ENCODE measurements around the gene FIGNL1. TPM values are rescaled to one million over a fixed set of nuclear protein-coding genes. Genes with fewer than 3 reads are reported as not detected.

The FIGNL1 gene
- total RNA-seq, 2 donors from 2014 or later, result 28.0 to 38.2 TPM

DNA sequence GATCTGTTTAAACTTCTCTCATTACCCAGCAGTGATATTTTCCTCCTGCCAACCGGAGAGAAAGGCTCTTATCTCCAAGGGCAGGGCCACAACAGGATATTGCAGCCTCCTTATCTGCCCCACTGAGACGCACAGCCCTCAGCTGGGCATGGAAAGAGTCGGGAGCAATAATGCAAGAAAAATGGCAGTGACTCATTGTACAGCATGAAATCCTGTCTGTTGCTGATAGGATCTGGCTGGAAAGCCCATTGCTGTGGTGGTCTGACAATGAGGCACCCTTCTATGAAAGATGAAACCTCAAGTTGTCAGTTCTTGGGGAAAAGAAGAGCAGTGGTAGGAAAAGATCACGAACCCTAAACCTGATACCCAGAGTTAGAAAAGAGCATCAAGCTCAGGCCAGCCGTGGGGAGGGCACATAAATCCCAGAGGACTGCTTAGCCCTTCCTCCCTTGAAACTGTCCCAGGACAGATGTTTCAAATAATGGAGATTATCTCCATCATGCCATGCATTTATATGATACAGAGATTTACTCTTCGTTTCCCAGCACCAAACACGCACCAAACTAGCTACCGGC lies 47.0 kb upstream of the FIGNL1 start:
- peaks cover 5% of the 10 kb centered on the region for H3K4me1 ChIP-seq (ENCODE audit: control insufficient read depth, insufficient read depth, low read length)
- H3K27ac ChIP-seq (ENCODE audit: low read depth, low read length), result no peak overlapping the region
- H3K9ac ChIP-seq (ENCODE audit: extremely low read depth, low read length, poor library complexity, severe bottlenecking), result no peak overlapping the region
- H3K4me3 ChIP-seq (ENCODE audit: low read length), result peak overlapping the region; percentile 23
- H3K27me3 ChIP-seq (ENCODE audit: control insufficient read depth, insufficient read depth, low read length, poor library complexity, severe bottlenecking), result no peaks in the 10 kb centered on the region
- 72 to 76% methylated on average over 4 to 8 of the region's 8 CpGs for WGBS, 2 experiments (ENCODE audit: insufficient coverage in 1 of 2, insufficient read length in 1 of 2)
- TF ChIP-seq, protein P1, sequence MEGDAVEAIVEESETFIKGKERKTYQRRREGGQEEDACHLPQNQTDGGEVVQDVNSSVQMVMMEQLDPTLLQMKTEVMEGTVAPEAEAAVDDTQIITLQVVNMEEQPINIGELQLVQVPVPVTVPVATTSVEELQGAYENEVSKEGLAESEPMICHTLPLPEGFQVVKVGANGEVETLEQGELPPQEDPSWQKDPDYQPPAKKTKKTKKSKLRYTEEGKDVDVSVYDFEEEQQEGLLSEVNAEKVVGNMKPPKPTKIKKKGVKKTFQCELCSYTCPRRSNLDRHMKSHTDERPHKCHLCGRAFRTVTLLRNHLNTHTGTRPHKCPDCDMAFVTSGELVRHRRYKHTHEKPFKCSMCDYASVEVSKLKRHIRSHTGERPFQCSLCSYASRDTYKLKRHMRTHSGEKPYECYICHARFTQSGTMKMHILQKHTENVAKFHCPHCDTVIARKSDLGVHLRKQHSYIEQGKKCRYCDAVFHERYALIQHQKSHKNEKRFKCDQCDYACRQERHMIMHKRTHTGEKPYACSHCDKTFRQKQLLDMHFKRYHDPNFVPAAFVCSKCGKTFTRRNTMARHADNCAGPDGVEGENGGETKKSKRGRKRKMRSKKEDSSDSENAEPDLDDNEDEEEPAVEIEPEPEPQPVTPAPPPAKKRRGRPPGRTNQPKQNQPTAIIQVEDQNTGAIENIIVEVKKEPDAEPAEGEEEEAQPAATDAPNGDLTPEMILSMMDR (conservative IDR thresholded peaks at IDR 0.05), result no peak
- H3K4me1 Mint-ChIP-seq, result peaks cover 27% of the 10 kb centered on the region
- H3K4me3 Mint-ChIP-seq, result peak overlapping the region; percentile 13
- no peak for DNase-seq
- no peaks in the 10 kb centered on the region for H3K36me3 Mint-ChIP-seq (ENCODE audit: low read depth)
- H3K9me3 Mint-ChIP-seq, result peaks cover 16% of the 10 kb centered on the region
- peaks cover 5% of the 10 kb centered on the region for H3K9me3 ChIP-seq (ENCODE audit: control insufficient read depth, low read length)
- peaks cover 24% of the 10 kb centered on the region for H3K27me3 Mint-ChIP-seq (ENCODE audit: insufficient read depth)
- no peaks in the 10 kb centered on the region for H3K36me3 ChIP-seq (ENCODE audit: control insufficient read depth, insufficient read depth, low read length)
- peak overlapping the region; percentile 76 for H3K27ac Mint-ChIP-seq

DNA sequence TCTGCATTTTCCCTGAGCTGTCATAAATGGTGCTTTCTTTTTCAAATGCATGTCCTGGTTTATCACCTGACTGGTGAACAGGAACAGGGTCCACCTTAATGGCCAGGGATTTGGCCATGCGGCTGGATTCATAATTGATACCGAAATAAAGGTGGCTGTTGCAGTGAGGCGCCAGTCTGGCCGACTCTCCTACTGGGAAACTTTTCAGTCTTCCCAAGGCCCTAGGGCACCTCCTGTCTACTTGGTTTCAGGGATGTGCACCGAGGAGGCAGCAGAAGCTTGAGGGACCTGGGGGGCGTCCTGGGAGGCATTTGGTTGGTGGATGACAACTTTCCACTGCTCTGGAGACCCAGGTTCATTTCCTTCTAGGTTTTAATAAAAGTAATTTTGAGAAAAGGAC lies 46.4 kb upstream of the FIGNL1 start:
- H3K27me3 ChIP-seq (ENCODE audit: control insufficient read depth, insufficient read depth, low read length, poor library complexity, severe bottlenecking), result no peaks in the 10 kb centered on the region
- H3K9me3 ChIP-seq (ENCODE audit: control insufficient read depth, low read length), result peaks cover 6% of the 10 kb centered on the region
- H3K4me1 Mint-ChIP-seq, result peaks cover 32% of the 10 kb centered on the region
- TF ChIP-seq, protein P1 (conservative IDR thresholded peaks at IDR 0.05), result no peak
- peak overlapping the region; percentile 76 for H3K27ac Mint-ChIP-seq
- H3K4me3 ChIP-seq (ENCODE audit: low read length), result no peak overlapping the region
- peaks cover 6% of the 10 kb centered on the region for H3K4me1 ChIP-seq (ENCODE audit: control insufficient read depth, insufficient read depth, low read length)
- H3K27ac ChIP-seq (ENCODE audit: low read depth, low read length), result no peak overlapping the region
- no peaks in the 10 kb centered on the region for H3K36me3 Mint-ChIP-seq (ENCODE audit: low read depth)
- peaks cover 22% of the 10 kb centered on the region for H3K9me3 Mint-ChIP-seq
- no peak for DNase-seq
- peak overlapping the region; percentile 13 for H3K4me3 Mint-ChIP-seq
- WGBS, 2 experiments (ENCODE audit: insufficient coverage in 1 of 2, insufficient read length in 1 of 2), result 70 to 86% methylated on average over 4 to 6 of the region's 6 CpGs
- no peaks in the 10 kb centered on the region for H3K36me3 ChIP-seq (ENCODE audit: control insufficient read depth, insufficient read depth, low read length)
- H3K27me3 Mint-ChIP-seq (ENCODE audit: insufficient read depth), result peaks cover 24% of the 10 kb centered on the region
- H3K9ac ChIP-seq (ENCODE audit: extremely low read depth, low read length, poor library complexity, severe bottlenecking), result no peak overlapping the region

DNA sequence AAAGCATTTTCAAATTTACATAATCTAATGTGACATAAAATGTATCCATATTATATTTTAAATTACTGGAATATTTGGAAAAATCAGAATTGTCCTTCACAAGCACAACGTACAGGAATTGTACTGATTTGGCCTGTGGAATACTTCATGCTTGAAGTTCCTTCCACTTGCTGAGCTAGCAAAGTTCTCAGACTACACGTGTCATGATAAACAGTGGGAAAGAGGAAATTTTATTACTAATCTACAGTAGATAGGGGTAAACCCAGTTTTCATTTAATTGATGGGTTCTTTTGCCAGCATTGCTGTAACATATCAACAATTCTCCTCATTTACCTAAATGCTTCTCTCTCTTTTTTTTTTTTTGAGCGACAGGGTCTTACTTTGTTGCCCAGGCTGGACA lies 45.6 kb upstream of the FIGNL1 start:
- Mint-ChIP-seq H3K4me3 (no peak overlapping the region), H3K27me3 (ENCODE audit: insufficient read depth) (peaks cover 19% of the 10 kb centered on the region), H3K27ac (no peak overlapping the region), H3K9me3 (peaks cover 23% of the 10 kb centered on the region), H3K36me3 (ENCODE audit: low read depth) (no peaks in the 10 kb centered on the region), H3K4me1 (peaks cover 36% of the 10 kb centered on the region)
- Histone ChIP-seq H3K36me3 (ENCODE audit: control insufficient read depth, insufficient read depth, low read length) (no peaks in the 10 kb centered on the region), H3K4me1 (ENCODE audit: control insufficient read depth, insufficient read depth, low read length) (peaks cover 8% of the 10 kb centered on the region), H3K27me3 (ENCODE audit: control insufficient read depth, insufficient read depth, low read length, poor library complexity, severe bottlenecking) (no peaks in the 10 kb centered on the region), H3K9me3 (ENCODE audit: control insufficient read depth, low read length) (peaks cover 11% of the 10 kb centered on the region), H3K27ac (ENCODE audit: low read depth, low read length) (no peak overlapping the region), H3K4me3 (ENCODE audit: low read length) (no peak overlapping the region), H3K9ac (ENCODE audit: extremely low read depth, low read length, poor library complexity, severe bottlenecking) (no peak overlapping the region)
- 90% methylated on average over 2 to 3 of the region's 3 CpGs for WGBS, 2 experiments (ENCODE audit: insufficient coverage in 1 of 2, insufficient read length in 1 of 2)
- no peak for DNase-seq
- TF ChIP-seq, protein P1 (conservative IDR thresholded peaks at IDR 0.05), result no peak
